Measurements from ENCODE around the gene CSN3.

Gene CSN3

GRCh38 chr4:70297576-70297975, 55.2 kb downstream of the CSN3 start:
- DNase-seq: no peak

GRCh38 chr4:70298051-70298450, 55.7 kb downstream of the CSN3 start:
- DNase-seq: no peak

GRCh38 chr4:70299643-70300042, 57.2 kb downstream of the CSN3 start:
- DNase-seq: no peak

- DNase-seq: no peak
Observed at GRCh38 chr4:70300215-70300614, 57.8 kb downstream of the CSN3 start.
